Lower leg skin (tissue), 3 donors: ENCODE results near the gene ZNF316.

Experiments used
- POLR2A ChIP-seq, 2 donors: fragments of 450-650 bp; IDR thresholded peaks; one replicate each; pipeline ENCODE4 v1.6.1; 2016 to 2017; ENCODE audit warnings: antibody characterized with exemption in 2 of 2, mild to moderate bottlenecking in 1 of 2, moderate library complexity in 1 of 2
- TF ChIP-seq, protein P1 (sequence below), 3 donors: fragments of 450-650 bp; IDR thresholded peaks; one replicate each; pipeline ENCODE4 v1.5.1; 2016; ENCODE audit warnings: antibody characterized with exemption in 3 of 3, mild to moderate bottlenecking in 3 of 3, moderate library complexity in 2 of 3

DNA sequence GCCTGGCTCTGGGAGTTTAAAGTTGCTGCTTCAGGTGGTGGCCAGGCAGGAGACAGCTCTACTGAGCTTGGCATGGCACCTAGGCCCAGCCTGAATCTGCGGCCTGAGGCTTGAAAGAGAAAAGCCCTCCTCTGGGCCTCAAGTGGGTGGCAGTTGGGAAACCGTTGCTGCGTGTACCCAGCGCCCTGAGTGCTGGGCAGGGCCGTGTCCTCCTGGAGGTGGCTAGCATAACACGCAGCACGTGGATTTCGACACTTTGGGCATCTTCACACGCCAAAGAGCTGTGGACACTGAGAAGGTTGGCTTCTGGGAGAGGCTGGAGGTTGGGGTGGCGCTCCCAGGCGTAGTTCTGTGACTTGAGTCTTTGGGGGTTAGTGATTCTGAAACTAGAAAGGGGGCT lies 2.5 kb downstream of the ZNF316 start:
- TF ChIP-seq, protein P1, sequence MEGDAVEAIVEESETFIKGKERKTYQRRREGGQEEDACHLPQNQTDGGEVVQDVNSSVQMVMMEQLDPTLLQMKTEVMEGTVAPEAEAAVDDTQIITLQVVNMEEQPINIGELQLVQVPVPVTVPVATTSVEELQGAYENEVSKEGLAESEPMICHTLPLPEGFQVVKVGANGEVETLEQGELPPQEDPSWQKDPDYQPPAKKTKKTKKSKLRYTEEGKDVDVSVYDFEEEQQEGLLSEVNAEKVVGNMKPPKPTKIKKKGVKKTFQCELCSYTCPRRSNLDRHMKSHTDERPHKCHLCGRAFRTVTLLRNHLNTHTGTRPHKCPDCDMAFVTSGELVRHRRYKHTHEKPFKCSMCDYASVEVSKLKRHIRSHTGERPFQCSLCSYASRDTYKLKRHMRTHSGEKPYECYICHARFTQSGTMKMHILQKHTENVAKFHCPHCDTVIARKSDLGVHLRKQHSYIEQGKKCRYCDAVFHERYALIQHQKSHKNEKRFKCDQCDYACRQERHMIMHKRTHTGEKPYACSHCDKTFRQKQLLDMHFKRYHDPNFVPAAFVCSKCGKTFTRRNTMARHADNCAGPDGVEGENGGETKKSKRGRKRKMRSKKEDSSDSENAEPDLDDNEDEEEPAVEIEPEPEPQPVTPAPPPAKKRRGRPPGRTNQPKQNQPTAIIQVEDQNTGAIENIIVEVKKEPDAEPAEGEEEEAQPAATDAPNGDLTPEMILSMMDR (IDR thresholded peaks at IDR 0.05), result no peak
- TF ChIP-seq POLR2A (IDR thresholded peaks at IDR 0.05), result no peak
